SIG-M5 (cell line): ENCODE results near the gene PTCD1.

ENCODE experiments used
- DNase-seq: peaks from one replicate; lab custom pipeline; 2025; lab: John Stamatoyannopoulos, UW

The PTCD1 gene, protein sequence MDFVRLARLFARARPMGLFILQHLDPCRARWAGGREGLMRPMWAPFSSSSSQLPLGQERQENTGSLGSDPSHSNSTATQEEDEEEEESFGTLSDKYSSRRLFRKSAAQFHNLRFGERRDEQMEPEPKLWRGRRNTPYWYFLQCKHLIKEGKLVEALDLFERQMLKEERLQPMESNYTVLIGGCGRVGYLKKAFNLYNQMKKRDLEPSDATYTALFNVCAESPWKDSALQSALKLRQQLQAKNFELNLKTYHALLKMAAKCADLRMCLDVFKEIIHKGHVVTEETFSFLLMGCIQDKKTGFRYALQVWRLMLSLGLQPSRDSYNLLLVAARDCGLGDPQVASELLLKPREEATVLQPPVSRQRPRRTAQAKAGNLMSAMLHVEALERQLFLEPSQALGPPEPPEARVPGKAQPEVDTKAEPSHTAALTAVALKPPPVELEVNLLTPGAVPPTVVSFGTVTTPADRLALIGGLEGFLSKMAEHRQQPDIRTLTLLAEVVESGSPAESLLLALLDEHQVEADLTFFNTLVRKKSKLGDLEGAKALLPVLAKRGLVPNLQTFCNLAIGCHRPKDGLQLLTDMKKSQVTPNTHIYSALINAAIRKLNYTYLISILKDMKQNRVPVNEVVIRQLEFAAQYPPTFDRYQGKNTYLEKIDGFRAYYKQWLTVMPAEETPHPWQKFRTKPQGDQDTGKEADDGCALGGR

DNA sequence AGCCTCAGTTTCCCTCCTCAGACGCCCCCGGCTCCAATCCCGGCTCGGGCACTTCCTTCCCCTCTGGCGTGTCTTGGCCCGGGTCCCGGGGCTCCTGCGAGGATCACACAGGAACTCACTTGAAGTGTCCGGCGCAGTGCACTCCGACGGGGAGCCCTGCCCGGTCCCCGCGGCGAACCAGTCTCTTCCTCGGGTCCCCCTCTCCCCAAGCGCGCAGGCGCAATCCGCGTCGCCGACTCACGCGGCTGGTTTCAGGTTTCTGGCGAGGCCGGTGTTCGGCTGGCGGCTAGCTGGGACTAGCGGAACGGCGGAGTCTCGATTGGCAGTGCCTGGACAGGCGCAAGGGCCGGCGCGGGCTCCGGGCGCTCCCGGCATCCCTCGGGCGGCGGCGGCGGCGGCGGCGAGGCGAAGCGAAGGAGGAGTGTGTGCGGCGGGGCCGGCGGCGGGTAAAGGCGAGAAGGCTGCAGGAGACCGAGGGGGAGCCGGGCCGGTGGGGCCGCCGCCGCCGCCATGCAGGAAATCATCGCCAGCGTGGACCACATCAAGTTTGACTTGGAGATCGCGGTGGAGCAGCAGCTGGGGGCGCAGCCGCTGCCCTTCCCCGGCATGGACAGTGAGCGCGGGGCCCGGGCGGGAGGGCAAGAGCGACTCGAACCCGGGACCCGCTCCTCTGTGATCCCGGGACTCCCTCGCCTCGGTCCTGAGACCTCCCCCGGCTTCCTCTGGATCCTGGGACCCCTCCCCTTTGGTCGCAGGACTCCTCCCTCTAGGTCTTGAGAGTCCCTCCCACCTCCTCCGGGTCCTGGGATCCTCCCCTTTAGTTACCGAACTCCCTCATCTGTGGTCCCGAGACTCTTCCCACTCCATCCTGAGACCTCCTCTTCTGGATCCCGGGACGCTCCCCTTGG lies at the start of gene PTCD1, which contains the start of gene CPSF4:
Gene PTCD1 (minus strand): TSS at position 226 of the 908 bp plus-strand sequence. CDS start 3,556 bp downstream, outside the sequence.
Gene CPSF4 (plus strand): TSS at position 371 of the 908 bp plus-strand sequence. CDS start 140 bp downstream, at position 511.
- peak; percentile 20 for DNase-seq

DNA sequence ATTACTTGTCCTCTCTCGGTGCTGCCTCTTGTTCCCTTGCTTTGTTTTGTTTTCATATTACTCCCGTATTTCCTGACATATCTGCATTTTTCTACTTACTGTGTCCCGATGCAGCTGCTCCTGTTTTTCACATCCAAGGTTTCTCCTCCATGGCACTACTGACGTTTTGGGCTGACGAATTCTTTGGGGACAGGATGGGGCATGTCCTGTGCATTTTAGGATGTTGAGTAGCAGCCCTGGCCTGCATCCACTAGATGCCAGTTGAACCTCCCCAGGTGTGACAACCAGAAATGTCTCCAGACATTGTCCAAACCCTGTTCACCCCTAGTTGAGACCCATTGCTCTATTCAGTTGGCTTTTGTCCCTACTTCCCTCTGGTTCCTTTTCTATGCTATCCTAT lies 46.5 kb upstream of the PTCD1 start:
- no peak for DNase-seq

DNA sequence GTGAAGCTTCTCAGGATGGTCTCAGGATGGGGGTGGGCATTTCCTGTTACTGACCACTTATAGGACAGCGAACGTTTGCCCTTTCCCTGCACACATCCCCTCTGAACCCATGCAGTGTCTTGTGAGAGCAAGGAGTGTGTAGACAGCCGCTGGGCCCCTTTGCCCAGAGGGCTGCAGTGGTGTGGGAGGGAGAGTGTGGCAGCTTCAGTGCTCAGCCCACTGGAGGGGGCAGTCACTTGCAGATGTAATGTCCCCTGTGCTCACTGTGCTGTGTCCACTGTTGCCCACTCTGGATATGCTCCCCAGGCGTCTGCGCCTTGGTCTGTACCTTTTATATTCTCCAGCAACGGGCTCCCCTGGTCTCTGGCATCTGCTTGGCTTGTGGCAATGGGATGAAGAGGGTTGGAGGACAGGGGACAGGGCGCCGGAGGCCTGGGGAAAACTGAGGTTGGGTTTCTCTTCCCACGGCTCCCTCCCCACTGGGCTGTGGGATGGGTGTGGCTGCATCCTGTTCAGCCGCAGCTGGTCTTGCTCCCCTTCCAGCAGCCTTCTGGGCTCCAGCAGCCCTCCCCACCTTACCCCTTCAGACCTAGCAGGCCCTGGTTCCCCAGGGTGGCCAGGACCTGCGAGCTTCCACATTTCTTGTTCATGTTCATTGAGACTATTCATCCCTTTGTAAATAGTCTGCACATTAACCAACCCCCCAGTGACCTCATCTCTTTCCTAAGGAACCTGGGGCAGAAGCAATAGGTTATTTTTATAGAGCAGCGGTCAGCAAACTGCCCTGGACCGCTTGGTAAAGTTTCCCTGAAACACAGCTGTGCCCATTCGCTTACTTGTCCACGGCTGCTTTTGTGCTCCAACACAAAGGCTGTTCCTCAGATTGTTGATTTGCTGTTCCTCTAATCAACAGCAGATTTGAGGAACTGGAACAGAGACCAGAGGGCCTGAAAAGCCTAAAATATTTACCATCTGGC lies 40.2 kb upstream of the PTCD1 start:
- DNase-seq = no peak

DNA sequence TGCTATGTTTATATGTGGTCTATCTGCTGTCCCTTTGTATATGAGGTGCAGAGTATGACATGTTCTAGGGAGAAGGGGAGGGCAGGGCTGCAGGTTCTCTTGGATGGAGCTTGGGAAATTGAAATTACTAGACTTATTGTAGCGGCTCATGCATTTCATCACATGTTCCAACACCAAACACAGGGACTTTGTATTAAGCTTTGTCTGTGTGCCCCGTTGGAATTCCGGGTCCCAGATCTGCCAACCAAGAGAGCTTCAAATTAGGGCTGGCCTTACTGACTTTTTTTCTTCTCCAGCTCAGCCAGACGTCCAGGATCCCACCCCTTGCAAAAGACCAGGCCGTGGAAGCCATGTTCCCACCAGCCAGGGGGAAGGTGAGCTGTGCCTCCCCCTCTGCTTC lies 37.5 kb upstream of the PTCD1 start:
- DNase-seq = no peak

DNA sequence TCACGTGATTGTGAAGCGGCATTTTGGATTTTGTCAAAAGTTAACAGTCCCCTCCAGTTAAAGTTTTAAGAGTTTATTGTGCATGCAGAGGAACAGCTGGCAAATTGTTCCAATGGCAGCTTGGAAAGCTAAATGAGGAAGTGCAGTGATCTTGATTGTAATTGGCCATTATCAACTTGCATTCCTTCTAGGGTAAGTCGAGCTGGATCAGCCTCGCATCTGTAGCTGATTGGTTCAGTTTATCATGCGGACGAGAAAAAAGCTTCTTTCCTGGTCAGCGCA lies 34.7 kb upstream of the PTCD1 start:
- DNase-seq = peak; percentile 51

DNA sequence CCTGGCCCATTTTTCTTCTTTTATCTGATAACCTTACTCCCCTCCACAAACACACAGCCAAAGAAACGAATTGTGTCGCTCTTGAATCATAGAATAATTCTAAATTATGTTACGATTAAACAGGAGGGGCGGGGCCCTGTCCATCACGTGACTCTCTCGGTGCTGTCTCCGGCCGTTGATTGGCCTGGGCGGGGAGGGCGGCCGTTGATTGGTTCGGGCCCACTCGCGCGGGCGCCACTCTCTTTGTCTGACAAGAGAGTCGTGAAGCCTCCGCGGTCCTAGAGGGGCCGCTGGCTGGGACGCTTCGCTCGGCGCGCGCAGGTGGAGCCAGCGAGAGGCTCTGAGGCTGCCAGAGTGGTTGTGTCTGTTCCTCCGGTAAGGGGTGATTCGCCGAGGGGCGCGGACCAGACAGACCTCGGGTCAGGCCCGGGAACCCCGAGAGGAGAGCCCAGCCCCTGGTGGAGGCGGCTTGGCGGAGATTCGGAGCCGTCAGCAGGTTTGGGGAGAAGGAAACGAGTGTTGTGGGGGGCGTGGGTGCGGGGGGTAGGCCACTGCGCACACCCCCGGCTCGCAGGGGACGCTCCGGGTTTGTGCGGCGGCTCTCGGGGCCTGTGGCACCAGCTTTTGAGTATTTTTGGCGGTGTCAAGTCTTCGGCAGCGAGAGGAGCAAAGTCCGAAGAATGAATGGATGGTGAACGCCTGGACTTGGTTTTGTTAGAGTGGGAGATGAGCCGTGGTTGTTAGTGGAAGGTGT lies 34.1 kb upstream of the PTCD1 start, which contains the start of gene ZNF789:
Gene ZNF789 (plus strand): TSS at position 330 of the 754 bp plus-strand sequence. CDS start 3,567 bp downstream, outside the sequence.
- peak; percentile 75 for DNase-seq

DNA sequence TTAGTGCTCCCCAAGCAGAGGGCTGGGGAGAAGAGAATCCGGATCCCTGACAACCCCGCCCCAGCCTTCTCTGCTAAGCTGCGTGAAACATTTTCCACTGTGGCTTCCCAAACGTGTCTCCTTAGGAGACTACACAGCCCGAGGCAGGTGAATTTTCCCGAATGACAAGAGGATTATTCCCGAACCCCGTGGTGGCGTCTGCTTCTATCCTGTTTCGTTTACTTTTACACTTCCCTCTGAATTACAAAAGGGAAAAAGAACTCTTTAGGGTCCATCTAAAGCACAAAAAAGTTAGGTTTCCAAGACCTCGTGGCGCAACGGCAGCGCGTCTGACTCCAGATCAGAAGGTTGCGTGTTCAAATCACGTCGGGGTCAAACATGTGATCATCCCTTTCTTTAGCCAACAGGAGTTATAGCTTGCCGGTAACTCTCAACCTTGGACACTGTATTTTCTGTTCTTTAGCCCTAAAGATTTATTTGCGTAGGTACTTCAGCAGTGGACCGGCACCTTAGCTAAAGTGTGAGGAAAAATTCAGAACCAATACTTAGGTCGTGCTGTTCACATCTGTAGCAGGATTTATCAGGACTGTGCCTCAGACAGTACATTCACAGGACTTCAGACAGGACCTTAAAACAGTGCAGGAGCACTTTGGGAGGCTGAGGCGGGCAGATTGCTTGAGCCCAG lies 30.9 kb upstream of the PTCD1 start:
- no peak for DNase-seq

DNA sequence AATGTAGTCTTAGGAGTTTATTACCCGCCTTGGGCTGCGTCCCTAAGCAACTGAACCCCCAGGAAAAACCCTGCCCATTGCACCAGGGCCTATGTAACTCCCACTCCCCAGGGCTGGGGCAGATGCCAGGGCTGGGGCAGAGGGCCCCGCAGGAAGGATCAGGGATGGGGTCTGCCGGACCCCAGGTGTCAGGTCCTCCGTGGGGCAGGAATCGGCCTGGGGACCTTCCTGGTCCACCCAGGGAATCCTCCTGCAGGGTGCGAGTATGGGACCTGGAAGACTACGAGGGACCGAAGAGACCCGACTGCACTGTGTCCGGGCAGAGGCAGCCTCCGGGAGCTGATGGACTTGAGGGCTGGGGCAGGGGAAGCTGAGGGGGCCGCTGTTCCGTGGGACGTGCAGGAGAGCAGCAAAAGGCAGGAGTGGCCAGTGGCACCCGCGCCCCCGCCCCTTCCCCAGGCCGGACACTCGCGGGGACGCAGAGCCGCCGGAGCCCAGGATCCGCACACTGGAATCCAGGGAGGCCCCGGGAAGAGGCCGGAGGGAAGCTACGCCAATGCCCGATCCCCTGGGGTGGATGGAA lies 29.8 kb upstream of the PTCD1 start:
- DNase-seq = no peak

DNA sequence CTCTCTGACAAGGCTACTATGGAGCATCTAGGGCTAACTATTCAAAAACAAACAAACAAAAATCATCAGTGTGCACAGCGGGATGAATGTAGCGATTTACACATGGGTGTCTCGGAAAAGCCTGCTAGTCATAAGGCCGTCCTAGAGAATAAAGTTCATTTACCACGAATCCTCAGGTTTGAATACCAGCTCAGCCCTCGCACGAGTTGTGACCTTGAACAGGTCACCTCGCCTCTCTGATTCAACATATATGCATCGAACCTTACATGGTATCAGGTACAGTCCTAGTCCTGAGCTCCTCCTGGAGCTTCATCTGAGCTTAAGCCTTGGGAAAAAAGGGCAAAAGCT lies 26.8 kb upstream of the PTCD1 start:
- DNase-seq = no peak

DNA sequence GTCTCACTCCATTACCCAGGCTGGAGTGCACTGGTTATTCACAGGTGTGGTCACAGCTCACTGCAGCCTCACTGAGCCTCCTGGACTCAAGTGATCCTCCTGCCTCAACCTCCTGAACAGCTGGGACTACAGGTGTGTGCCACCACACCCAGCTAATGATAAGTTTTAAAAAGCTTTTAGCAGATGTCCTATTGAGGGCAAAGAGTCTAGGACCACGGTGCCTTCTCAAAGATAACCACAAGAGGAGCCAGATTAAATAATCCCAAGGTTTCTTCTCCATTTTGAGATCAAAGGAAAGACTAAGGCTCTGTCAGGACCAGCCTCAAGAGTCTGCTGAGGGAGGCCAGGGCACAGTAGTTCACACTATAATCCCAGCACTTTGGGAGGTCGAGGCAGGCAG lies 22.6 kb upstream of the PTCD1 start:
- no peak for DNase-seq

DNA sequence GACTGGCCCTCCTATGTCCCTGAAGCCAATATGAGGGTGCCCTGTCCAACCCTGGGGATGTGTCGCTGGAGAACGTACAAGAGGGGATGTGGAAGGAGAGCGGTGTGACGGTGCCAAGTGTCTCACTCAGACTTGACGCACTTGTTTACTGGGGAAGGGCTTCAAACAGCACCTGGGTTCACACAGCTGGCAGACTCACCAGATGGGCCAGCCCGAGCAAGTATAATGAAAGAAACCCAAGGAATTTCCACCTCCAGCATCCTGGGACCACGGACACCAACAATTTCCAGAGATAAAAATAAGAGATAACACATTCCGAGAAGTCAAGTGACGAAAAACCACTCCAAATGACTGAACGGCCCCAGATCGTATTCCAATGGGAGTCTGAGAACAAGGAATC lies 22.1 kb upstream of the PTCD1 start:
- no peak for DNase-seq

DNA sequence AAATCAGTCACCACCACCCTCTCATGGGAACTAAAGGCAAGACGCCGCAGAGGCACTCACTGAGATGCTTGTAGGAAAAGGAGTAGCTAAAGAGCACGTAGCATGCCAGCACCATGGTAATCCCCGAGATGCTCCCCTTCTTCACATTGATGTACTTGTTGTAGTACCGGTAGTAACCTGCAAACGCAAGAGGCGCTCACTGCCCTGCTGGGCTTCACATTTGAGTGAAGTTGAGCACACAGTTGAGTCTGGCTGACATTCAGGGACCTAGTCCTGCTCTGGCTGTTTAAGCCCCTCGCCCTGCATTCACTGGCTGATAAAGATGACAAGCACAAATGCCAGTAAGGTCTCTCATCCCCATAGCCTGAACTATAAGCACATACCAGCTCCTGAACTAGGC lies 20.5 kb upstream of the PTCD1 start:
- no peak for DNase-seq

DNA sequence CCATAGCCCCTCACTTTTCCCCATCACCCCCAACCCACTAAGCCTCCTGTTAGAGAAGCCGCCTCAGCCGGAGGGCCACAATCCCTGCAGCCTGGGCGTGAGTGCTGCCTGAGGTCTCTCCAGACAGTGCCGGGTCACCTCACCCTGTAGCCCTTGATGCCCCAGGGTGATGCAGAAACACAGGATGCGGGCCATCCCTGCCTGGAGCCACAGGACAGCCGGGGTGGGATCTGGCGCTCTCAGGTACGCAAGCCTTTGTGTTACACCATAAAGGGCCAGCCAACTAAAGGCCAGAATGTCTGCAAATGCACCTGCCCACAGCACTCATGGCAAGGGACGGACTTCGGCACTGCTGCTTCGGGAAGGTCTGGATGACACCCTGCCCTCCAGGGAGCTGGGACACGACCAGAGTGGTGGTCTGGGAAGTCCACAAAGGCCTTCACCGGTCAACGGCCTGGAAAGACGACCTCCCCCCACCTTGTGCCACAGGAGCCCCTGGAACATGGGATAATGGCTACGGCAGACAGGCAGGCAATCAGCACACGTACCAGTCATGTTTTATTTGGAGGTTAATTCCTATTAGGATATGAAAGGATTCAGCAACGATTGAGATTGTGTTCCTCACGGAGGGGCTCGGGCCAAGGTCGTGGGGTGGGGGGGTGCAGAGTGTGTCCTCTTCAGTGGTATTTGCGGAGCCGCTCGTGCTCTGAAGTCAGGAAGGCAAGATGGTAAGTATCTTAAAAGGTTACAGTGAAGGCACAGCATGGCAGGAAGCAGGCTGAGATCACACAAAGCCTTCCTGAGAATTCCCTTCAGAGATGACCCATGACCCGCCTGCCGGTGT lies 19.3 kb upstream of the PTCD1 start:
- DNase-seq = no peak

DNA sequence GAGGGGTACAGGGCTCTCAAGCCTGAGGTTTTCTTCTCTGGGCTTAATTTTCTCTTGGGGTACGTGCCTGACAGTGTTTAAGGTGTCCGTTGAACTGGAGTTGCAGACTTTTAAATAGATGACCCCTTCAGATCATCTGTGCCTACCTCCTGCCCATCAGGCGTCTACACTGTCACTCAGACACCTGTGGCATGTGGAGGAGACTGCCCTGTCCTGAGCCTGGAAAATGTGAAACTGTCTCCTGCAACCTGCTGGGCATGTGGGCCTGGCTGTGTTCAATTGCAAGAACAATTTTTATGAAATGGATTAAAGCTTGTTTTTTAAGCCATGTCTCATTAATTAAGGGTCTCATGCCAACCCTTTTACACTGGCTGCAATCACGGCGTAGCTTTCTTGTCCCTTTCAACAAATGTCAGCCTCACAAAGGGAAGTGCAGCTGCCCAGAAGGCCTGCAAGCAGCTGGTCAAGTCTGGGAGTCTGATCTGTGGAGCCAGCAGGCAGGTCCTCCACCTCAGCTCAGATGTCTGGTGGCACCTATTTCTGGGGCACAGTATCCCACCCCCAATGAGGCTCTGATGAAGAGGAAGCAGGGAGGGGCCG lies 18.6 kb upstream of the PTCD1 start:
- no peak for DNase-seq

DNA sequence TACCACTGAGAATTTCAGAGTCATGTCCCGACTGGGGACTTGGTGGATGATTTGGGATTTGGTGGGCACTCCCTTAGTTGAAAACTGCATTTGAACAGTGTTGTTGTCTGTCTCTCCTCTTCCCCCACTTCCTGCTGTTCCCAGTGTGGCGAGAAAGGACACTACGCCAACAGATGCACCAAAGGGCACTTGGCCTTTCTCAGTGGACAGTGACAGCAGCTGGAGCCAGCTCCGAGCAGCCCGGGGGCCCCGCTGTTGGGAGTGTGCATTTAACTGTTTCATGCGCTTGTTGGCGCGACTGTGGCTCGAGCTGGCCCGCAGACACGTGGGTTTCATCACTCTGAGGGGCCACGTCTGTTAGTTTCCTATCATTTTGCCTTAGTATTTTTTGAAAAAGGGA lies 17.7 kb upstream of the PTCD1 start:
- DNase-seq = no peak

DNA sequence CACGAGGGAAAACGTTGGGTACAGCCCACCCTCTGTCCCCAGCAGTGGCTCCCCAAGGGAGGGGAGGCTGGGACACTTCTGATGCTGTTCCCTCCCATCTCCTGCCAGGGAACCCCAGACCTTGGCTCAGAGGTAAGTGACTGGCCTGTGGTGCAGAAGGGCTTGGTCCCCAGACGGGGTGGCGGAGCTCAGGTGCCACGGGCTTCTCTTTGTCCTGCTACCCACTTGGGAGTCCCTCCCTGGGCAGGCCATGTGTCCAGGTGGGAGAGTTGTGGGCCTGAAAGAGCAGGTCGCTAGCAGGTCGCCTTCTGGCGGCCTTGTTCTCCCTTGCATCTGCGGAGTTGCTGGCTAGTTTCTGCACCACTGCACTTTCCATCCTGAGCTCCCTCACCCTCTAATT lies 17.3 kb upstream of the PTCD1 start:
- DNase-seq = no peak

DNA sequence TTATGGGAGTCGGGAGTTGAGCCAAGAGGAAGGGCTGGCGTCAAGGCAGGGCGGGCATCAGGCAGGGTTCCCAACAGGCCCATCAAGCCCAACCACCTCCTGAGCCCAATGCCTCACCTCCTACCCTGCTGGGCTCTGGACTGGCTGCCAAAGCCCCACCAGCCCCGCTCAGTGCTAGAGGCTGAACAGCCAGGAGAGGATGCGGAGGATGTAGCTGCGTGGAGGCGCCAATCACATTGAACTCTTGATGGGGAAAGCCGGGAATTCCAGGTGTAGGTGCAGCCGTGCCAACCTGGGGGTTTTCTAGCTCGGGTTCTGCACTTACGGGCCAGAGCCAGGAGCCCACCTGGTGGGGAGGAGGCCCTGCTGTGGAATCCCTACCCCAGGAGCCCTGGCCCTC lies 14.5 kb upstream of the PTCD1 start:
- no peak for DNase-seq

DNA sequence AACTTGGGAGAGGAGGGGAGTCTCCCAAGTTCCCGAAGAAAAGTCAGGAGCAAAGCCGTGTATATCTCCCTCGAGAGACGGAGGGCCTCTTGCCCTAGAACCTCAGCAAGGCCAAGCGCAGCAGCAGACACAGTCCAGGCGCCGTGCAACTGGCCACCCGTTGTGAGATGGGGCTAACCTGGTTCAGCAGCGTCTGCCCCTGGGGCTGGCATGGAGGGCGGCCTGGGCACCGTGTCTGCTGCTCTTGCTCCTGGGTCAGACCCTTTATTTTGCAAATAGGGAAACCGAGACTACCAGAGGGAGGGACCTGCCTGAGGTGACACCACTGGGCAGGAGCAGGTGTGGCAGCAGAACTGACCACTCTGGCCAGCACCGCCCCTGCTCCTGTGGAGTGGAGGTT lies 13.9 kb upstream of the PTCD1 start:
- no peak for DNase-seq
